KMS-11 (cell line): ENCODE data around the gene RALBP1.

Experiments
- H2AFZ ChIP-seq: fragments of 200-600 bp; sonication (generic); 2 replicates; pipeline ENCODE4 v1.6.1; 2016; ENCODE audit warnings: antibody characterized with exemption, mixed run types, low read depth
- H3K27ac ChIP-seq: fragments of 200-600 bp; sonication (generic); 2 replicates; pipeline ENCODE4 v1.6.1; 2016; ENCODE audit warnings: mild to moderate bottlenecking, mixed run types
- H3K27me3 ChIP-seq: fragments of 200-600 bp; sonication (generic); 2 replicates; pipeline ENCODE4 v1.6.1; 2017; ENCODE audit warnings: mild to moderate bottlenecking, low read depth, mixed run types, moderate library complexity; ENCODE audit not compliant: insufficient read depth
- H3K36me3 ChIP-seq: fragments of 200-600 bp; sonication (generic); 2 replicates; pipeline ENCODE4 v1.6.1; 2017; ENCODE audit warnings: mild to moderate bottlenecking, mixed run types; ENCODE audit not compliant: insufficient read depth
- H3K4me1 ChIP-seq: fragments of 200-600 bp; sonication (generic); 2 replicates; pipeline ENCODE4 v1.6.1; 2016; ENCODE audit warnings: mild to moderate bottlenecking, low read depth, mixed run types; ENCODE audit not compliant: poor library complexity, severe bottlenecking
- H3K4me2 ChIP-seq: fragments of 200-600 bp; sonication (generic); 2 replicates; pipeline ENCODE4 v1.7.0; 2016; ENCODE audit warnings: mild to moderate bottlenecking, mixed run types
- H3K4me3 ChIP-seq: fragments of 200-600 bp; sonication (generic); IDR thresholded peaks from 2 replicates; pipeline ENCODE4 v1.6.1; 2017; ENCODE audit warnings: low read depth, low read length, mixed read lengths; ENCODE audit not compliant: insufficient read depth
- H3K79me2 ChIP-seq: fragments of 200-600 bp; sonication (generic); 2 replicates; pipeline ENCODE4 v1.6.1; 2016; ENCODE audit warnings: low read depth, mixed run types; ENCODE audit not compliant: insufficient read depth
- H3K9ac ChIP-seq: fragments of 200-600 bp; sonication (generic); 2 replicates; pipeline ENCODE4 v1.6.1; 2016; ENCODE audit warnings: mild to moderate bottlenecking, mixed run types
- H4K20me1 ChIP-seq: fragments of 200-600 bp; sonication (generic); 2 replicates; pipeline ENCODE4 v1.6.1; 2016; ENCODE audit warnings: mild to moderate bottlenecking, mixed run types; ENCODE audit not compliant: insufficient read depth
- CTCF ChIP-seq: fragments of 200-600 bp; sonication (generic); conservative IDR thresholded peaks from 2 replicates; pipeline ENCODE4 v1.6.1; 2017; ENCODE audit warnings: low read depth, mild to moderate bottlenecking, antibody characterized with exemption, low read length, moderate library complexity, mixed read lengths

The RALBP1 gene

GRCh38 chr18:9581667-9582066 lies 106.4 kb downstream of the RALBP1 start:
- Histone ChIP-seq H3K4me1 (no peaks in the 10 kb centered on the region), H3K27me3 (no peaks in the 10 kb centered on the region), H3K4me2 (no peak overlapping the region), H2AFZ (no peak overlapping the region), H3K9ac (no peak overlapping the region), H3K36me3 (peaks cover 6% of the 10 kb centered on the region; the same call in 1 of the 2 replicates), H4K20me1 (no peaks in the 10 kb centered on the region), H3K27ac (no peak overlapping the region), H3K4me3 (no peak overlapping the region), H3K79me2 (no peaks in the 10 kb centered on the region)
- no peak for TF ChIP-seq CTCF

GRCh38 chr18:9586814-9587213 lies 111.5 kb downstream of the RALBP1 start:
- H3K27ac ChIP-seq = no peak overlapping the region
- H3K79me2 ChIP-seq = no peaks in the 10 kb centered on the region
- peaks cover 5% of the 10 kb centered on the region; the same call in 1 of the 2 replicates for H3K36me3 ChIP-seq
- no peak overlapping the region for H3K4me2 ChIP-seq
- H3K4me1 ChIP-seq = no peaks in the 10 kb centered on the region
- H3K27me3 ChIP-seq = no peaks in the 10 kb centered on the region
- H3K4me3 ChIP-seq = no peak overlapping the region
- no peak overlapping the region for H2AFZ ChIP-seq
- no peak for TF ChIP-seq CTCF
- no peak overlapping the region for H3K9ac ChIP-seq
- H4K20me1 ChIP-seq = no peaks in the 10 kb centered on the region
